ENCODE data around the gene TMEM170B.
"Not testable (repeated sequence)": the region's sequence is repeated elsewhere in the genome, so short reads cannot be mapped to it uniquely, and the experiment has no call there.

The TMEM170B gene

GRCh38 chr6:11538819-11539468 lies 1.4 kb downstream of the TMEM170B start:
- Mint-ChIP-seq H3K27ac (peak overlapping the region in 1 of 2 donors; percentile 77), H3K9me3 (no peaks in the 10 kb centered on the region), H3K36me3 (ENCODE audit: insufficient read depth) (no peaks in the 10 kb centered on the region), H3K27me3 (peaks cover 10 to 13% of the 10 kb centered on the region in 2 donors), H3K4me3 (peak overlapping the region; percentile 81 to 86), H3K4me1 (ENCODE audit: low read depth in 2 of 2) (peaks cover 6 to 14% of the 10 kb centered on the region in 2 donors)
- DNase-seq, result no peak
- no peak for ATAC-seq (replicated peaks)

GRCh38 chr6:11542863-11543262 lies 5.3 kb downstream of the TMEM170B start:
- Mint-ChIP-seq H3K4me1 (ENCODE audit: low read depth in 2 of 2) (peaks cover 3 to 8% of the 10 kb centered on the region in 2 donors), H3K27ac (no peak overlapping the region), H3K9me3 (no peaks in the 10 kb centered on the region), H3K27me3 (no peaks in the 10 kb centered on the region), H3K36me3 (ENCODE audit: insufficient read depth) (no peaks in the 10 kb centered on the region), H3K4me3 (no peak overlapping the region)
- DNase-seq, result no peak
- ATAC-seq (replicated peaks), result no peak

- Mint-ChIP-seq H3K27ac (no peak overlapping the region), H3K27me3 (no peaks in the 10 kb centered on the region), H3K4me3 (no peak overlapping the region), H3K4me1 (ENCODE audit: low read depth in 2 of 2) (peaks cover under 1 to 3% of the 10 kb centered on the region in 2 donors), H3K9me3 (no peaks in the 10 kb centered on the region), H3K36me3 (ENCODE audit: insufficient read depth) (no peaks in the 10 kb centered on the region)
- ATAC-seq (replicated peaks) (no peak), DNase-seq (no peak)
Observed at GRCh38 chr6:11543919-11544518, 6.5 kb downstream of the TMEM170B start.

DNA sequence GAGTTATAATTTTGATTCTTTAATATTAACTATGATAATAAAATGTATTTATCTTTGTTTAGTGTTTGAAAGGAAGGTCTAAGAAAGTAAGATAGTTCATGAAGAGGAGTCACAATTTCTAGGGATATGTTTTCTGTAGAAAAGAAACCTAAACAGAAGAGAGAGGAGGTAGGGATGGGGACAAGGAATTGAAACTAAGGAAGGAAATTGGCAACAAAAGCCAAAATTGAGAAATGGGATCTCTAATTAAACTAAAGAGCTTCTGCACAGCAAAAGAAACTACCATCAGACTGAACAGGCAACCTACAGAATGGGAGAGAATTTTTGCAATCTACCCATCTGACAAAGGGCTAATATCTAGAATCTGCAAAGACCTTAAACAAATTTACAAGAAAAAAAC lies 10.3 kb downstream of the TMEM170B start:
- H3K9me3 Mint-ChIP-seq; ATAC-seq (replicated peaks); H3K27ac Mint-ChIP-seq; H3K4me1 Mint-ChIP-seq (ENCODE audit: low read depth in 2 of 2); DNase-seq; H3K27me3 Mint-ChIP-seq; H3K36me3 Mint-ChIP-seq (ENCODE audit: insufficient read depth); H3K4me3 Mint-ChIP-seq: not testable (repeated sequence)

DNA sequence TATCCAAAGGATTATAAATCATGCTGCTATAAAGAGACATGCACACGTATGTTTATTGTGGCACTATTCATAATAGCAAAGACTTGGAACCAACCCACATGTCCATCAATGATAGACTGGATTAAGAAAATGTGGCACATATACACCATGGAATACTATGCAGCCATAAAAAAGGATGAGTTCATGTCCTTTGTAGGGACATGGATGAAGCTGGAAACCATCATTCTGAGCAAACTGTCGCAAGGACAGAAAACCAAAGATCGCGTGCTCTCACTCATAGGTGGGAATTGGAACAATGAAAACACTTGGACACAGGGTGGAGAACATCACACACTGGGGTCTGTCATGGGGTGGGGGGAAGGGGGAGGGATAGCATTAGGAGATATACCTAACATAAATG lies 11.0 kb downstream of the TMEM170B start:
- H3K36me3 Mint-ChIP-seq (ENCODE audit: insufficient read depth); DNase-seq; ATAC-seq (replicated peaks); H3K27ac Mint-ChIP-seq; H3K4me3 Mint-ChIP-seq; H3K27me3 Mint-ChIP-seq; H3K9me3 Mint-ChIP-seq; H3K4me1 Mint-ChIP-seq (ENCODE audit: low read depth in 2 of 2): not testable (repeated sequence)

GRCh38 chr6:11551053-11551452 lies 13.5 kb downstream of the TMEM170B start:
- H3K4me3 Mint-ChIP-seq, result no peak overlapping the region
- H3K4me1 Mint-ChIP-seq (ENCODE audit: low read depth in 2 of 2), result peaks cover 6 to 7% of the 10 kb centered on the region in 2 donors
- peaks cover 0 to 6% of the 10 kb centered on the region in 2 donors for H3K27me3 Mint-ChIP-seq
- H3K9me3 Mint-ChIP-seq, result no peaks in the 10 kb centered on the region
- ATAC-seq (replicated peaks), result no peak
- no peak overlapping the region for H3K27ac Mint-ChIP-seq
- DNase-seq, result no peak
- H3K36me3 Mint-ChIP-seq (ENCODE audit: insufficient read depth), result no peaks in the 10 kb centered on the region

DNA sequence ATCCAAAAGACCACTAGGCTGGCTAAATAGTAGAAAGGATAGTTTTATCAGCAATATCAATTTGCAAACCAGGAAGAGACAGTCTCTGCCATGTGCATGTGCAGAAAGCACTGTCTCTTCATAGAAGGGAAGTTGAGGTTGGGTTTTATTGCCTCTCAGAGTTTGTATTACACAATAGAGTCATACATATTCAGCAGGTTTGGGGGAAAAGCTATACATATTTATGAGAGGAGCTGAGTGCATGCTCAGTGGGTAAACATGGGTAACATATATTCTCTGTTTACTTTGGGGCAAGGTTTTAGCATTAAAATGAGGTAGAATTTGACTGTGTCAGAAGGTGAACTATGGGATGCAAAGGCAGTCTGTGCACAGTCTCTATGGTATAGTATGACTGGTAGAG lies 14.9 kb downstream of the TMEM170B start:
- Mint-ChIP-seq H3K4me3 (no peak overlapping the region), H3K27ac (no peak overlapping the region), H3K4me1 (ENCODE audit: low read depth in 2 of 2) (peaks cover 6 to 7% of the 10 kb centered on the region in 2 donors), H3K27me3 (peaks cover 0 to 6% of the 10 kb centered on the region in 2 donors), H3K9me3 (no peaks in the 10 kb centered on the region), H3K36me3 (ENCODE audit: insufficient read depth) (no peaks in the 10 kb centered on the region)
- no peak for ATAC-seq (replicated peaks)
- no peak for DNase-seq

GRCh38 chr6:11553824-11554223 lies 16.3 kb downstream of the TMEM170B start:
- Mint-ChIP-seq H3K4me3 (no peak overlapping the region), H3K27ac (peak overlapping the region in 1 of 2 donors; percentile 2), H3K27me3 (peaks cover 0 to 6% of the 10 kb centered on the region in 2 donors), H3K4me1 (ENCODE audit: low read depth in 2 of 2) (peaks cover 6 to 7% of the 10 kb centered on the region in 2 donors), H3K36me3 (ENCODE audit: insufficient read depth) (no peaks in the 10 kb centered on the region), H3K9me3 (no peaks in the 10 kb centered on the region)
- ATAC-seq (replicated peaks), result no peak
- no peak for DNase-seq

DNA sequence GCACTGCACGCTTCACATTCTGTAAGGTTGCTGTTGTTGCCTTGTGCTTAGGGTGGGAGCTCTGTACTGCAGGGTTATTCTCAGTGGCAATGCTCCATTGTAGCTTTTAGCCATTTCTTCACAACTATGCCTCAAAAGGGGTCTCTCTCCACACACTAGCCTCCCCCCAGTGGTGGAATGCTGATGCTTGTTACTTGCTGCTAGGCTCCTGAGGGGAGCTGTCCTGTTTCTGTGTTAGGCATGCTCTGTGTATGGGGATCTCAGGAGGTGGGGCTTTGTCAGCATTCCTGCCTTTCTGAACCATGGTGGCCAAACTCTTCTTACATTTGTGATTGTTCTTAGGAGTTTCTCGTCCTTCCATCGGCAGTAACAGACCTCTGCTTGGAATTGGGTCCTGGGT lies 18.8 kb downstream of the TMEM170B start:
- ATAC-seq (replicated peaks) (no peak), DNase-seq (no peak)
- Mint-ChIP-seq H3K4me3 (no peak overlapping the region), H3K9me3 (no peaks in the 10 kb centered on the region), H3K27me3 (peaks cover 0 to 6% of the 10 kb centered on the region in 2 donors), H3K36me3 (ENCODE audit: insufficient read depth) (no peaks in the 10 kb centered on the region), H3K27ac (no peak overlapping the region), H3K4me1 (ENCODE audit: low read depth in 2 of 2) (peaks cover 1 to 7% of the 10 kb centered on the region in 2 donors)

GRCh38 chr6:11563793-11564192 lies 26.2 kb downstream of the TMEM170B start:
- no peak overlapping the region for H3K4me3 Mint-ChIP-seq
- no peaks in the 10 kb centered on the region for H3K27me3 Mint-ChIP-seq
- DNase-seq (no peak), ATAC-seq (replicated peaks) (no peak)
- no peak overlapping the region for H3K27ac Mint-ChIP-seq
- H3K9me3 Mint-ChIP-seq, result no peaks in the 10 kb centered on the region
- no peaks in the 10 kb centered on the region for H3K36me3 Mint-ChIP-seq (ENCODE audit: insufficient read depth)
- H3K4me1 Mint-ChIP-seq (ENCODE audit: low read depth in 2 of 2), result no peaks in the 10 kb centered on the region

- peaks cover 4% of the 10 kb centered on the region for H3K36me3 Mint-ChIP-seq (ENCODE audit: insufficient read depth)
- DNase-seq (no peak), ATAC-seq (replicated peaks) (no peak)
- H3K4me3 Mint-ChIP-seq, result no peak overlapping the region
- no peaks in the 10 kb centered on the region for H3K9me3 Mint-ChIP-seq
- no peaks in the 10 kb centered on the region for H3K4me1 Mint-ChIP-seq (ENCODE audit: low read depth in 2 of 2)
- no peak overlapping the region for H3K27ac Mint-ChIP-seq
- no peaks in the 10 kb centered on the region for H3K27me3 Mint-ChIP-seq
Observed at GRCh38 chr6:11566609-11567008, 29.1 kb downstream of the TMEM170B start.

- Mint-ChIP-seq H3K4me3 (no peak overlapping the region), H3K4me1 (ENCODE audit: low read depth in 2 of 2) (no peaks in the 10 kb centered on the region), H3K36me3 (ENCODE audit: insufficient read depth) (peaks cover 7% of the 10 kb centered on the region), H3K9me3 (no peaks in the 10 kb centered on the region), H3K27me3 (no peaks in the 10 kb centered on the region), H3K27ac (no peak overlapping the region)
- DNase-seq, result no peak
- ATAC-seq (replicated peaks), result no peak
Observed at GRCh38 chr6:11571073-11571472, 33.5 kb downstream of the TMEM170B start.

DNA sequence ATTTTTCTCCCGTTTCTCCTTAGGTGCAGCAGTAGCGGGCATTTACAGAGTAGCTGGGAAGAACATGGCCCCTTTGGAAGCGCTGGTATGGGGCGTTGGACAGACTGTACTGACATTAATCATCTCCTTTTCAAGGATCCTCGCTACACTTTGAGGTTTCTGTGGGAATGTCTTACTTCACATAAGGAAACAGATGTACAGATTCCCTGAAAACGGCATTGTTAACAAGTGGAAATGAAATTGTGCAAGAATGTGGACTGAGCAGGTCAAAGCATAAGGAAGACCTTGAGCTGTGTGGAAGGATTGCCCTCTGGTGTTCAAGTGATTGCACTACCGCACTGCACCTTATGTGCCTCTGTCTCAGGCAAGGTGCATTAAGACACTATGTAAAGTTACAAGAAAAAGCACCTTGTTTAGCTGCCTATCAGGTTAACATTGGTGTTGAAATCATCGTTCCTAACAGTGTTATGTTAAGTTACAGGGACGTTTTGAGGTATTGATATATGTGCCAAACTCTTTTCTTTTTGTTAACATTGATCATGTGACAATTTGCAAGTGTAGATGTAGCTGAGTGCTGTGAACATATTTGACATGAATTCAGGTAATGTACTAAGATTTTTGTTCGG lies 38.0 kb downstream of the TMEM170B start:
- peak; percentile 94 for ATAC-seq (replicated peaks)
- Mint-ChIP-seq H3K4me3 (no peak overlapping the region), H3K27me3 (no peaks in the 10 kb centered on the region), H3K36me3 (ENCODE audit: insufficient read depth) (peaks cover 7% of the 10 kb centered on the region), H3K4me1 (ENCODE audit: low read depth in 2 of 2) (no peaks in the 10 kb centered on the region), H3K9me3 (no peaks in the 10 kb centered on the region), H3K27ac (no peak overlapping the region)
- DNase-seq, result peak; percentile 30 to 34 (median 34)

All from effector memory CD8-positive, alpha-beta T cell (primary cell).